ENCODE results near the gene SGSM1. TPM values are rescaled to one million over a fixed set of nuclear protein-coding genes. Genes with fewer than 3 reads are reported as not detected.

The SGSM1 gene
- total and polyA plus RNA-seq, 10 of the 15 experiments (the other 5 are each of a cell fraction or from before 2014, with no cell fraction given), result not detected

DNA sequence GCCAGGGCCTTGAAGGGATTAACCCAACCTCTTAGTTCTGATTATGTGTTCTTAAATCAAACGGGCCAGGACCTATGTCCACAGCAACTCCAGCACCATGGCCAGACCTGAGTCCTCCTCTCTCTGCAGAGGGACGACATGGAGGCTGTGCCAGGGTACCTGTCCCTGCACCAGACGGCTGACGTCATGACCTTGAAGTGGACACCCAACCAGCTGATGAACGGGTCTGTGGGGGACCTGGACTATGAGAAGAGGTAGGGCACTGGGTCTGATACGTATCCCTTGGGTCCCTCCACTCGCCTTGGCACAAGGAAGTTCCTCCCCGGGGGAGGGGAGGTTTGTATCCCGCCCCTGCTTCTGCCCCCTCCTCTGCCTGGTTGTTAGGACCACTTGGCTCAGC is 53.6 kb downstream of the SGSM1 start (continued):
- TF ChIP-seq, protein P1, sequence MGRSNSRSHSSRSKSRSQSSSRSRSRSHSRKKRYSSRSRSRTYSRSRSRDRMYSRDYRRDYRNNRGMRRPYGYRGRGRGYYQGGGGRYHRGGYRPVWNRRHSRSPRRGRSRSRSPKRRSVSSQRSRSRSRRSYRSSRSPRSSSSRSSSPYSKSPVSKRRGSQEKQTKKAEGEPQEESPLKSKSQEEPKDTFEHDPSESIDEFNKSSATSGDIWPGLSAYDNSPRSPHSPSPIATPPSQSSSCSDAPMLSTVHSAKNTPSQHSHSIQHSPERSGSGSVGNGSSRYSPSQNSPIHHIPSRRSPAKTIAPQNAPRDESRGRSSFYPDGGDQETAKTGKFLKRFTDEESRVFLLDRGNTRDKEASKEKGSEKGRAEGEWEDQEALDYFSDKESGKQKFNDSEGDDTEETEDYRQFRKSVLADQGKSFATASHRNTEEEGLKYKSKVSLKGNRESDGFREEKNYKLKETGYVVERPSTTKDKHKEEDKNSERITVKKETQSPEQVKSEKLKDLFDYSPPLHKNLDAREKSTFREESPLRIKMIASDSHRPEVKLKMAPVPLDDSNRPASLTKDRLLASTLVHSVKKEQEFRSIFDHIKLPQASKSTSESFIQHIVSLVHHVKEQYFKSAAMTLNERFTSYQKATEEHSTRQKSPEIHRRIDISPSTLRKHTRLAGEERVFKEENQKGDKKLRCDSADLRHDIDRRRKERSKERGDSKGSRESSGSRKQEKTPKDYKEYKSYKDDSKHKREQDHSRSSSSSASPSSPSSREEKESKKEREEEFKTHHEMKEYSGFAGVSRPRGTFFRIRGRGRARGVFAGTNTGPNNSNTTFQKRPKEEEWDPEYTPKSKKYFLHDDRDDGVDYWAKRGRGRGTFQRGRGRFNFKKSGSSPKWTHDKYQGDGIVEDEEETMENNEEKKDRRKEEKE (IDR thresholded peaks at IDR 0.05), result no peak
- no peak for TF ChIP-seq MTA2 (IDR thresholded peaks at IDR 0.05; ENCODE audit: low read depth)
- no peak for TF ChIP-seq CEBPZ (IDR thresholded peaks at IDR 0.05; ENCODE audit: low read depth, low read length)

GRCh38 chr22:24865508-24865907 is 59.5 kb downstream of the SGSM1 start:
- 52% methylated on average over 4 of the region's 4 CpGs for WGBS (ENCODE audit: insufficient coverage, insufficient replicate concordance, low lambda C conversion rate, missing lambda C conversion rate)
- BruUV-seq (replicated peaks), result no TSS peak
- H3K9ac ChIP-seq (ENCODE audit: control insufficient read depth, insufficient read depth, low read length), result no peak overlapping the region
- H3K79me2 ChIP-seq (ENCODE audit: control insufficient read depth, insufficient read depth, low read length), result no peaks in the 10 kb centered on the region
- H3K27ac ChIP-seq (ENCODE audit: control insufficient read depth, insufficient read depth), result no peak overlapping the region
- no peak overlapping the region for H3K4me2 ChIP-seq (ENCODE audit: control insufficient read depth, insufficient read depth)
- ATAC-seq, result no peak
- POLR2A ChIA-PET, result no interaction called here
- intact Hi-C loops (cut with micrococcal nuclease; ENCODE audit: unreplicated experiment) (no loop called here), in situ Hi-C loops (cut with MboI) (no loop called here)
- CTCF ChIA-PET, result no interaction called here
- no peak for FAIRE-seq
- no peak overlapping the region for H2AFZ ChIP-seq (ENCODE audit: control insufficient read depth, low read depth, low read length)
- DNase-seq (ENCODE audit: low read depth, low spot score), result no peak
- no peaks in the 10 kb centered on the region for H4K20me1 ChIP-seq (ENCODE audit: control insufficient read depth, insufficient read depth)
- H3K9me3 ChIP-seq (replicated peaks; ENCODE audit: control insufficient read depth, insufficient read depth, low read length), result no peaks in the 10 kb centered on the region
- H3K4me1 ChIP-seq (ENCODE audit: control insufficient read depth, insufficient read depth, low read length), result no peaks in the 10 kb centered on the region
- peaks cover 0 to 3% of the 10 kb centered on the region in 2 experiments; a peak in 1 of 4 replicates for H3K27me3 ChIP-seq (replicated peaks in 1 of 2; ENCODE audit: control insufficient read depth in 2 of 2, insufficient read depth in 2 of 2, low read length in 1 of 2)
- SMC1A ChIA-PET (ENCODE audit: uncharacterized antibody, unreplicated experiment), result no interaction called here
- H3K36me3 ChIP-seq (ENCODE audit: control insufficient read depth in 2 of 2, insufficient read depth in 2 of 2, low read length in 1 of 2), result no peaks in the 10 kb centered on the region
- RAD21 ChIA-PET (ENCODE audit: unreplicated experiment), result no interaction called here
- no peak overlapping the region for H3K4me3 ChIP-seq
- no peak for TF ChIP-seq GABPA (IDR thresholded peaks at IDR 0.05; ENCODE audit: low read depth)
- TF ChIP-seq FOS (IDR thresholded peaks at IDR 0.05; ENCODE audit: borderline replicate concordance, extremely low read depth, insufficient read length), result no peak
- no peak for TF ChIP-seq SMAD5 (IDR thresholded peaks at IDR 0.05; ENCODE audit: low read depth)
- no peak for TF ChIP-seq FOXM1 (IDR thresholded peaks at IDR 0.05; ENCODE audit: low read depth, low read length)
- TF ChIP-seq MLLT1 (IDR thresholded peaks at IDR 0.05), result no peak
- TF ChIP-seq HDGF (IDR thresholded peaks at IDR 0.05), result no peak
- no peak for TF ChIP-seq PML (IDR thresholded peaks at IDR 0.05; ENCODE audit: low read length)
- no peak for TF ChIP-seq SP1 (IDR thresholded peaks at IDR 0.05; ENCODE audit: low read depth, low read length)
- TF ChIP-seq ZBED1 (IDR thresholded peaks at IDR 0.05; ENCODE audit: borderline replicate concordance), result no peak
- TF ChIP-seq CHD4 (IDR thresholded peaks at IDR 0.05), result no peak
- TF ChIP-seq POU2F2 (IDR thresholded peaks at IDR 0.05; ENCODE audit: borderline replicate concordance, low read depth, low read length), result no peak
- no peak for TF ChIP-seq SPI1 (IDR thresholded peaks at IDR 0.05; ENCODE audit: borderline replicate concordance, insufficient read depth, low read depth, low read length)
- TF ChIP-seq STAT3 (IDR thresholded peaks at IDR 0.05; ENCODE audit: low read depth, low read length), result no peak

Measured in GM12878 (cell line).